ENCODE results near the gene CMSS1. TPM values are rescaled to one million over a fixed set of nuclear protein-coding genes. Genes with fewer than 3 reads are reported as not detected.

Gene CMSS1
- total RNA-seq, 1 experiment from 2014 or later = 64.1 TPM

DNA sequence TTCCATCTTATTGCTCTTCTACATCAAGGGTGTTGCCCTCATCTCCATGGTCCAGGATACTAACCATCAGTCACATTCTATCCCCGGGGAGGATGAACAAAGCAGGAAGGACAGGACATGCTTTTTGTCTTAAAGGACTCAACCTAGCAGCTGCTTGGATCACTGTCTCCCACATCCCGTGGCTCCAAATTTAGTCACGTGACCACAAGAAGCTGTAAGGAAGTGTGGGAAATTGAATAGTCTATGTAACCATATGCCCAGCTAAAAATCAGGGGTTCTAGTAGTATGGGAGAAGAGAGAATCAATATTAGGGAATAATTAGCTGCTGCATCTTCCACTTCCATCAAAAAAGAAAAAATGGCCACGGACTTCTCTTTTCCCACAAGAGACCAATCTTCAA lies 18.2 kb upstream of the CMSS1 start:
- Histone ChIP-seq H3K4me1 (ENCODE audit: control insufficient read depth in 1 of 2, insufficient read depth in 2 of 2, low read length in 2 of 2) (no peaks in the 10 kb centered on the region), H3K27ac (ENCODE audit: low read depth, low read length) (no peak overlapping the region), H3K79me2 (ENCODE audit: insufficient read depth, low read length) (no peaks in the 10 kb centered on the region), H3K9me2 (ENCODE audit: insufficient read depth) (no peaks in the 10 kb centered on the region; the same call in 1 of the 2 replicates), H3K4me2 (ENCODE audit: low read length) (no peak overlapping the region), H2AFZ (ENCODE audit: low read depth, low read length, poor library complexity, severe bottlenecking) (no peak overlapping the region), H4K20me1 (ENCODE audit: insufficient read depth) (no peaks in the 10 kb centered on the region), H3K9ac (ENCODE audit: low read length) (no peak overlapping the region), H3K9me3 (ENCODE audit: control insufficient read depth in 1 of 2, insufficient read depth in 1 of 2, low read depth in 1 of 2, low read length in 2 of 2) (peaks cover 0 to 3% of the 10 kb centered on the region in 2 experiments; a peak in 1 of 4 replicates), H3K36me3 (ENCODE audit: control insufficient read depth in 1 of 2, insufficient read depth in 2 of 2, low read length in 2 of 2) (no peaks in the 10 kb centered on the region), H3K4me3 (replicated peaks in 1 of 2; ENCODE audit: low read depth in 1 of 2, low read length in 2 of 2) (no peak overlapping the region), H3K27me3 (ENCODE audit: insufficient read depth, low read length) (no peaks in the 10 kb centered on the region)
- no peak for TF ChIP-seq EGR1 (IDR thresholded peaks at IDR 0.05; ENCODE audit: low read depth)
- TF ChIP-seq ZNF274 (IDR thresholded peaks at IDR 0.05; ENCODE audit: low read depth, low read length) = no peak
- TF ChIP-seq EZH2phosphoT487 (IDR thresholded peaks at IDR 0.05; ENCODE audit: borderline replicate concordance) = no peak
- TF ChIP-seq, protein P1, sequence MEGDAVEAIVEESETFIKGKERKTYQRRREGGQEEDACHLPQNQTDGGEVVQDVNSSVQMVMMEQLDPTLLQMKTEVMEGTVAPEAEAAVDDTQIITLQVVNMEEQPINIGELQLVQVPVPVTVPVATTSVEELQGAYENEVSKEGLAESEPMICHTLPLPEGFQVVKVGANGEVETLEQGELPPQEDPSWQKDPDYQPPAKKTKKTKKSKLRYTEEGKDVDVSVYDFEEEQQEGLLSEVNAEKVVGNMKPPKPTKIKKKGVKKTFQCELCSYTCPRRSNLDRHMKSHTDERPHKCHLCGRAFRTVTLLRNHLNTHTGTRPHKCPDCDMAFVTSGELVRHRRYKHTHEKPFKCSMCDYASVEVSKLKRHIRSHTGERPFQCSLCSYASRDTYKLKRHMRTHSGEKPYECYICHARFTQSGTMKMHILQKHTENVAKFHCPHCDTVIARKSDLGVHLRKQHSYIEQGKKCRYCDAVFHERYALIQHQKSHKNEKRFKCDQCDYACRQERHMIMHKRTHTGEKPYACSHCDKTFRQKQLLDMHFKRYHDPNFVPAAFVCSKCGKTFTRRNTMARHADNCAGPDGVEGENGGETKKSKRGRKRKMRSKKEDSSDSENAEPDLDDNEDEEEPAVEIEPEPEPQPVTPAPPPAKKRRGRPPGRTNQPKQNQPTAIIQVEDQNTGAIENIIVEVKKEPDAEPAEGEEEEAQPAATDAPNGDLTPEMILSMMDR (IDR thresholded peaks at IDR 0.05 in 2 of 3, conservative IDR thresholded peaks at IDR 0.05 in 1 of 3; ENCODE audit: borderline replicate concordance in 1 of 3, insufficient read depth in 1 of 3, low read depth in 2 of 3, low read length in 2 of 3) = no peak
- TF ChIP-seq CBX3 (IDR thresholded peaks at IDR 0.05; ENCODE audit: low read depth) = no peak
- TF ChIP-seq SP1 (IDR thresholded peaks at IDR 0.05; ENCODE audit: low read depth) = no peak
- TF ChIP-seq, protein P2, sequence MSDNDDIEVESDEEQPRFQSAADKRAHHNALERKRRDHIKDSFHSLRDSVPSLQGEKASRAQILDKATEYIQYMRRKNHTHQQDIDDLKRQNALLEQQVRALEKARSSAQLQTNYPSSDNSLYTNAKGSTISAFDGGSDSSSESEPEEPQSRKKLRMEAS (IDR thresholded peaks at IDR 0.05) = no peak
- TF ChIP-seq CEBPB (IDR thresholded peaks at IDR 0.05; ENCODE audit: low read depth) = no peak
- TF ChIP-seq, protein P3, sequence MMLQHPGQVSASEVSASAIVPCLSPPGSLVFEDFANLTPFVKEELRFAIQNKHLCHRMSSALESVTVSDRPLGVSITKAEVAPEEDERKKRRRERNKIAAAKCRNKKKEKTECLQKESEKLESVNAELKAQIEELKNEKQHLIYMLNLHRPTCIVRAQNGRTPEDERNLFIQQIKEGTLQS (IDR thresholded peaks at IDR 0.05) = no peak
- no peak for TF ChIP-seq ZFX (IDR thresholded peaks at IDR 0.05)
- no peak for TF ChIP-seq SIN3A (IDR thresholded peaks at IDR 0.05; ENCODE audit: low read depth)
- TF ChIP-seq, protein P4, sequence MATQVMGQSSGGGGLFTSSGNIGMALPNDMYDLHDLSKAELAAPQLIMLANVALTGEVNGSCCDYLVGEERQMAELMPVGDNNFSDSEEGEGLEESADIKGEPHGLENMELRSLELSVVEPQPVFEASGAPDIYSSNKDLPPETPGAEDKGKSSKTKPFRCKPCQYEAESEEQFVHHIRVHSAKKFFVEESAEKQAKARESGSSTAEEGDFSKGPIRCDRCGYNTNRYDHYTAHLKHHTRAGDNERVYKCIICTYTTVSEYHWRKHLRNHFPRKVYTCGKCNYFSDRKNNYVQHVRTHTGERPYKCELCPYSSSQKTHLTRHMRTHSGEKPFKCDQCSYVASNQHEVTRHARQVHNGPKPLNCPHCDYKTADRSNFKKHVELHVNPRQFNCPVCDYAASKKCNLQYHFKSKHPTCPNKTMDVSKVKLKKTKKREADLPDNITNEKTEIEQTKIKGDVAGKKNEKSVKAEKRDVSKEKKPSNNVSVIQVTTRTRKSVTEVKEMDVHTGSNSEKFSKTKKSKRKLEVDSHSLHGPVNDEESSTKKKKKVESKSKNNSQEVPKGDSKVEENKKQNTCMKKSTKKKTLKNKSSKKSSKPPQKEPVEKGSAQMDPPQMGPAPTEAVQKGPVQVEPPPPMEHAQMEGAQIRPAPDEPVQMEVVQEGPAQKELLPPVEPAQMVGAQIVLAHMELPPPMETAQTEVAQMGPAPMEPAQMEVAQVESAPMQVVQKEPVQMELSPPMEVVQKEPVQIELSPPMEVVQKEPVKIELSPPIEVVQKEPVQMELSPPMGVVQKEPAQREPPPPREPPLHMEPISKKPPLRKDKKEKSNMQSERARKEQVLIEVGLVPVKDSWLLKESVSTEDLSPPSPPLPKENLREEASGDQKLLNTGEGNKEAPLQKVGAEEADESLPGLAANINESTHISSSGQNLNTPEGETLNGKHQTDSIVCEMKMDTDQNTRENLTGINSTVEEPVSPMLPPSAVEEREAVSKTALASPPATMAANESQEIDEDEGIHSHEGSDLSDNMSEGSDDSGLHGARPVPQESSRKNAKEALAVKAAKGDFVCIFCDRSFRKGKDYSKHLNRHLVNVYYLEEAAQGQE (IDR thresholded peaks at IDR 0.05; ENCODE audit: low read depth) = no peak
- no peak for TF ChIP-seq EZH2 (IDR thresholded peaks at IDR 0.05)
- no peak for TF ChIP-seq RAD21 (IDR thresholded peaks at IDR 0.05; ENCODE audit: low read depth)
- ChIA-PET POLR2A (no interaction called here), RAD21 (ENCODE audit: low non-redundant PET in 1 of 2, low total read pairs in 2 of 2, uncharacterized antibody in 2 of 2, unreplicated experiment in 2 of 2) (no interaction called here), CTCF (no interaction called here)
- ATAC-seq (no peak), DNase-seq (ENCODE audit: low read depth, low spot score) (no peak)
- BruUV-seq (replicated peaks) = no TSS peak
- intact Hi-C loops (cut with micrococcal nuclease) = no loop called here
